A673 (cell line): ENCODE measurements around the gene PGBD5.

ENCODE experiments used
- EZH2 ChIP-seq: fragments of 200-600 bp; sonication (generic); IDR thresholded peaks from 2 replicates; pipeline ENCODE4 v1.6.1; 2017; ENCODE audit warnings: borderline replicate concordance, low read depth, mild to moderate bottlenecking, mixed read lengths, antibody characterized with exemption, low read length; ENCODE audit not compliant: poor library complexity, severe bottlenecking
- TF ChIP-seq, protein P1 (sequence below): fragments of 300-800, 200-600 bp; sonication (generic); conservative IDR thresholded peaks from 2 replicates; pipeline ENCODE4 v1.5.1; 2017; ENCODE audit warnings: low read depth, mild to moderate bottlenecking, antibody characterized with exemption, low read length, moderate library complexity, mixed read lengths

DNA sequence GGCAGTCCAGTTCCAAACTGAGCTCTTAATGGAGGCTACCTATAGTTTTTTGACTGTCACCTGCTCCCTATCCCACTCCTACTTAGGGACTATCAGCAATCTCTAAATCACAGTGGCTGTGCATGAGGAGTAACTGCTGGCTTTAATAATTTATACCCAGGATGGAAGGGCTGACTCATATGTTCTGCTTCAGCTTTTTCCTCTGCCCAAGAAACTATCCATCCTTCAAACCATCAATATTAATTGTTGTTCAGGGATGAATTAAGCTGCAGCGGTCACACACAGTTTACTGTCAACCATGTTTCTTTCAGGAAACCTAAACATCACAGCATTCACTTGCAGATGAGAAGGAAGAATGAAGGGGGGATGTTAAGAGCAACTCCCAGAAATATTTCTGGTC is 9.0 kb upstream of the PGBD5 start:
- TF ChIP-seq, protein P1, sequence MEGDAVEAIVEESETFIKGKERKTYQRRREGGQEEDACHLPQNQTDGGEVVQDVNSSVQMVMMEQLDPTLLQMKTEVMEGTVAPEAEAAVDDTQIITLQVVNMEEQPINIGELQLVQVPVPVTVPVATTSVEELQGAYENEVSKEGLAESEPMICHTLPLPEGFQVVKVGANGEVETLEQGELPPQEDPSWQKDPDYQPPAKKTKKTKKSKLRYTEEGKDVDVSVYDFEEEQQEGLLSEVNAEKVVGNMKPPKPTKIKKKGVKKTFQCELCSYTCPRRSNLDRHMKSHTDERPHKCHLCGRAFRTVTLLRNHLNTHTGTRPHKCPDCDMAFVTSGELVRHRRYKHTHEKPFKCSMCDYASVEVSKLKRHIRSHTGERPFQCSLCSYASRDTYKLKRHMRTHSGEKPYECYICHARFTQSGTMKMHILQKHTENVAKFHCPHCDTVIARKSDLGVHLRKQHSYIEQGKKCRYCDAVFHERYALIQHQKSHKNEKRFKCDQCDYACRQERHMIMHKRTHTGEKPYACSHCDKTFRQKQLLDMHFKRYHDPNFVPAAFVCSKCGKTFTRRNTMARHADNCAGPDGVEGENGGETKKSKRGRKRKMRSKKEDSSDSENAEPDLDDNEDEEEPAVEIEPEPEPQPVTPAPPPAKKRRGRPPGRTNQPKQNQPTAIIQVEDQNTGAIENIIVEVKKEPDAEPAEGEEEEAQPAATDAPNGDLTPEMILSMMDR, result no peak
- no peak for TF ChIP-seq EZH2
